Measurements from ENCODE around the gene CPXM2. TPM values are rescaled to one million over a fixed set of nuclear protein-coding genes. Genes with fewer than 3 reads are reported as not detected.

The CPXM2 gene
- total and polyA plus RNA-seq, 4 donors: 0.05 to 0.92 (median 0.44) TPM

DNA sequence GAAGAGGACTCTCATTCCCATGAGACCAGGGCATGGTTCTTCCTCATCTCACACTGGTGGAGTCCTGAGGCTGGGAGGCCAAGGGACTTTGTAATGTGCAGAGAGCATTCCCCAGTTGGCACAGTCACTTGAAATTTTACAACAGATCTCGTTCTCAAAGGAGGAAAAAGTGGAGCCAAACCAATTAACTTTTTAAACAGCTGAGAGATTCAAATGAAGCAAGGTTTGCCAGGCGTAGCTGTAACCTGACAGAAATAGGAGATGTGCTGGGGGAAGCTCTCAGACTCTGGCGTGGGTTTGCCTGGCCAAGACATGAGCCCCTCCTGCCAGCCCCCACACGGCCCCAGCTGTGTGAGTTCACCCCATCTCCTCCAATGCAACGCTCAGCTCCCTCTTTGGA lies 12.0 kb upstream of the CPXM2 start:
- H3K4me3 ChIP-seq (ENCODE audit: low read depth in 1 of 3, low read length in 3 of 3): no peak overlapping the region
- 54% methylated on average over 5 of the region's 5 CpGs for WGBS

DNA sequence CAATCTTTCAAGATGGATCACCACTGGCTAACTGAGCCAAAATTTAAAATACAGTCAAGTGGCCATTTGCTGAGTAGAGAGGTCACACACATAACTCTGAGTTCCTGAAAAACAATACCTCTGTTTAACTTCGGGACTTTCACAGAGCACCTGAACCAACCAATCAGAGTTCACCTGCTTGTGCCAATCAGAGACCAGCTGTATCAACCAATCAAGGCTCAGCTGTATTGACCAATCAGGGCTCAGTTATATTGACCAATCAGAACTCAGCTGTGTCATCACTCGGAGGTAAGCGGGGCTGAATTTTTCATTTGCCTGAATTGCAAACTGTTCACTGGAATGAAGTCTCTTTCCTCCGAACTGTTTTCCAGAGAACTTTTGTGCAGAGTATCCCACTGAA lies 10.0 kb upstream of the CPXM2 start:
- H3K36me3 ChIP-seq (ENCODE audit: control insufficient read depth in 4 of 4, insufficient read depth in 3 of 4, low read depth in 1 of 4, low read length in 3 of 4): no peaks in the 10 kb centered on the region
- 93% methylated on average over 4 of the region's 4 CpGs for WGBS
- peaks cover 0 to 3% (median 1%) of the 10 kb centered on the region in 4 donors for H3K9me3 ChIP-seq (ENCODE audit: control insufficient read depth in 4 of 4, low read length in 3 of 4)
- H3K27me3 ChIP-seq (ENCODE audit: control insufficient read depth in 4 of 4, insufficient read depth in 4 of 4, low read length in 3 of 4): no peaks in the 10 kb centered on the region
- H3K4me1 ChIP-seq (ENCODE audit: control insufficient read depth in 4 of 4, insufficient read depth in 4 of 4, low read length in 3 of 4): peaks cover 0 to 1% (median under 1%) of the 10 kb centered on the region in 4 donors
- no peak for DNase-seq (ENCODE audit: low spot score)
- no peak overlapping the region for H3K9ac ChIP-seq (ENCODE audit: low read depth in 1 of 2, low read length in 2 of 2)
- H3K4me3 ChIP-seq (ENCODE audit: low read depth in 1 of 3, low read length in 3 of 3): no peak overlapping the region
- no peak for TF ChIP-seq EGR1 (IDR thresholded peaks at IDR 0.05; ENCODE audit: low read depth in 2 of 2)
- no peak for TF ChIP-seq RAD21 (IDR thresholded peaks at IDR 0.05)
- TF ChIP-seq, protein P1, sequence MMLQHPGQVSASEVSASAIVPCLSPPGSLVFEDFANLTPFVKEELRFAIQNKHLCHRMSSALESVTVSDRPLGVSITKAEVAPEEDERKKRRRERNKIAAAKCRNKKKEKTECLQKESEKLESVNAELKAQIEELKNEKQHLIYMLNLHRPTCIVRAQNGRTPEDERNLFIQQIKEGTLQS (IDR thresholded peaks at IDR 0.05): no peak
- no peak for TF ChIP-seq HNF4A (conservative IDR thresholded peaks at IDR 0.05)
- no peak for TF ChIP-seq RXRA (IDR thresholded peaks at IDR 0.05)
- TF ChIP-seq, protein P2, sequence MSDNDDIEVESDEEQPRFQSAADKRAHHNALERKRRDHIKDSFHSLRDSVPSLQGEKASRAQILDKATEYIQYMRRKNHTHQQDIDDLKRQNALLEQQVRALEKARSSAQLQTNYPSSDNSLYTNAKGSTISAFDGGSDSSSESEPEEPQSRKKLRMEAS (IDR thresholded peaks at IDR 0.05): no peak
- TF ChIP-seq, protein P3, sequence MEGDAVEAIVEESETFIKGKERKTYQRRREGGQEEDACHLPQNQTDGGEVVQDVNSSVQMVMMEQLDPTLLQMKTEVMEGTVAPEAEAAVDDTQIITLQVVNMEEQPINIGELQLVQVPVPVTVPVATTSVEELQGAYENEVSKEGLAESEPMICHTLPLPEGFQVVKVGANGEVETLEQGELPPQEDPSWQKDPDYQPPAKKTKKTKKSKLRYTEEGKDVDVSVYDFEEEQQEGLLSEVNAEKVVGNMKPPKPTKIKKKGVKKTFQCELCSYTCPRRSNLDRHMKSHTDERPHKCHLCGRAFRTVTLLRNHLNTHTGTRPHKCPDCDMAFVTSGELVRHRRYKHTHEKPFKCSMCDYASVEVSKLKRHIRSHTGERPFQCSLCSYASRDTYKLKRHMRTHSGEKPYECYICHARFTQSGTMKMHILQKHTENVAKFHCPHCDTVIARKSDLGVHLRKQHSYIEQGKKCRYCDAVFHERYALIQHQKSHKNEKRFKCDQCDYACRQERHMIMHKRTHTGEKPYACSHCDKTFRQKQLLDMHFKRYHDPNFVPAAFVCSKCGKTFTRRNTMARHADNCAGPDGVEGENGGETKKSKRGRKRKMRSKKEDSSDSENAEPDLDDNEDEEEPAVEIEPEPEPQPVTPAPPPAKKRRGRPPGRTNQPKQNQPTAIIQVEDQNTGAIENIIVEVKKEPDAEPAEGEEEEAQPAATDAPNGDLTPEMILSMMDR (IDR thresholded peaks at IDR 0.05; ENCODE audit: low read depth, low read length, missing input control): no peak
- TF ChIP-seq NR2F2 (IDR thresholded peaks at IDR 0.05): no peak
- TF ChIP-seq SP1 (IDR thresholded peaks at IDR 0.05): no peak
- H3K27ac ChIP-seq (ENCODE audit: low read depth in 1 of 2, low read length in 2 of 2): no peak overlapping the region

More for the DNA sequence above, 12.0 kb upstream of the CPXM2 start:
- Histone ChIP-seq H3K9ac (ENCODE audit: low read depth in 1 of 2, low read length in 2 of 2) (no peak overlapping the region), H3K27ac (ENCODE audit: low read depth in 1 of 2, low read length in 2 of 2) (no peak overlapping the region), H3K27me3 (ENCODE audit: control insufficient read depth in 4 of 4, insufficient read depth in 4 of 4, low read length in 3 of 4) (peaks cover 0 to 3% (median 0%) of the 10 kb centered on the region in 4 donors), H3K36me3 (ENCODE audit: control insufficient read depth in 4 of 4, insufficient read depth in 3 of 4, low read depth in 1 of 4, low read length in 3 of 4) (no peaks in the 10 kb centered on the region), H3K9me3 (ENCODE audit: control insufficient read depth in 4 of 4, low read length in 3 of 4) (peaks cover 0 to 3% (median 1%) of the 10 kb centered on the region in 4 donors), H3K4me1 (ENCODE audit: control insufficient read depth in 4 of 4, insufficient read depth in 4 of 4, low read length in 3 of 4) (no peaks in the 10 kb centered on the region)
- TF ChIP-seq JUND (IDR thresholded peaks at IDR 0.05) (no peak), FOXA1 (IDR thresholded peaks at IDR 0.05) (no peak)
- TF ChIP-seq, protein P4, sequence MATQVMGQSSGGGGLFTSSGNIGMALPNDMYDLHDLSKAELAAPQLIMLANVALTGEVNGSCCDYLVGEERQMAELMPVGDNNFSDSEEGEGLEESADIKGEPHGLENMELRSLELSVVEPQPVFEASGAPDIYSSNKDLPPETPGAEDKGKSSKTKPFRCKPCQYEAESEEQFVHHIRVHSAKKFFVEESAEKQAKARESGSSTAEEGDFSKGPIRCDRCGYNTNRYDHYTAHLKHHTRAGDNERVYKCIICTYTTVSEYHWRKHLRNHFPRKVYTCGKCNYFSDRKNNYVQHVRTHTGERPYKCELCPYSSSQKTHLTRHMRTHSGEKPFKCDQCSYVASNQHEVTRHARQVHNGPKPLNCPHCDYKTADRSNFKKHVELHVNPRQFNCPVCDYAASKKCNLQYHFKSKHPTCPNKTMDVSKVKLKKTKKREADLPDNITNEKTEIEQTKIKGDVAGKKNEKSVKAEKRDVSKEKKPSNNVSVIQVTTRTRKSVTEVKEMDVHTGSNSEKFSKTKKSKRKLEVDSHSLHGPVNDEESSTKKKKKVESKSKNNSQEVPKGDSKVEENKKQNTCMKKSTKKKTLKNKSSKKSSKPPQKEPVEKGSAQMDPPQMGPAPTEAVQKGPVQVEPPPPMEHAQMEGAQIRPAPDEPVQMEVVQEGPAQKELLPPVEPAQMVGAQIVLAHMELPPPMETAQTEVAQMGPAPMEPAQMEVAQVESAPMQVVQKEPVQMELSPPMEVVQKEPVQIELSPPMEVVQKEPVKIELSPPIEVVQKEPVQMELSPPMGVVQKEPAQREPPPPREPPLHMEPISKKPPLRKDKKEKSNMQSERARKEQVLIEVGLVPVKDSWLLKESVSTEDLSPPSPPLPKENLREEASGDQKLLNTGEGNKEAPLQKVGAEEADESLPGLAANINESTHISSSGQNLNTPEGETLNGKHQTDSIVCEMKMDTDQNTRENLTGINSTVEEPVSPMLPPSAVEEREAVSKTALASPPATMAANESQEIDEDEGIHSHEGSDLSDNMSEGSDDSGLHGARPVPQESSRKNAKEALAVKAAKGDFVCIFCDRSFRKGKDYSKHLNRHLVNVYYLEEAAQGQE (IDR thresholded peaks at IDR 0.05): no peak
- DNase-seq (ENCODE audit: low spot score): no peak

DNA sequence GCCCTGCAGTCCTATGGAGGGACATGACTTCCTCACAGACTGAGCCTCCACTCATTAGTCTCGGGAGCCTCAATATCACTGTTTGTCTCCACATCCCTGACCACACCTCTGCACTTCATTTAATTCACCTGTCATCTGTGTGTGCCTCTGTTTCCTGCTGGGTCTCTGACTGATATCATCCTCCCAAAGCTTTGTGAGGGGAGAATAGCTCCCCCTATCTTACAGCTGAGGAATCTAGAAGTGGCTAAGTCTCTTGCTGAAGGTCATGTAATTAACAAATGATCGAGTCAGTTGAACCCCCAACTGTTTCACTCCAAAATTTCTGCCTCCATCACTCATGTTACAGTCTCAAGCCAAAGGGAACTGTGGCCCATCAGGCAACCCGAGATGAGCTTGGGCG lies 5.5 kb upstream of the CPXM2 start:
- Histone ChIP-seq H3K36me3 (ENCODE audit: control insufficient read depth in 4 of 4, insufficient read depth in 3 of 4, low read depth in 1 of 4, low read length in 3 of 4) (no peaks in the 10 kb centered on the region), H3K4me1 (ENCODE audit: control insufficient read depth in 4 of 4, insufficient read depth in 4 of 4, low read length in 3 of 4) (peaks cover 0 to 6% (median 3%) of the 10 kb centered on the region in 4 donors), H3K27ac (ENCODE audit: low read depth in 1 of 2, low read length in 2 of 2) (no peak overlapping the region), H3K9me3 (ENCODE audit: control insufficient read depth in 4 of 4, low read length in 3 of 4) (peaks cover 0 to 3% (median 1%) of the 10 kb centered on the region in 4 donors), H3K27me3 (ENCODE audit: control insufficient read depth in 4 of 4, insufficient read depth in 4 of 4, low read length in 3 of 4) (no peaks in the 10 kb centered on the region), H3K9ac (ENCODE audit: low read depth in 1 of 2, low read length in 2 of 2) (no peak overlapping the region), H3K4me3 (ENCODE audit: low read depth in 1 of 3, low read length in 3 of 3) (no peak overlapping the region)
- no peak for DNase-seq (ENCODE audit: low spot score)
- WGBS: 86% methylated on average over 4 of the region's 4 CpGs
- no peak for TF ChIP-seq FOXA2 (IDR thresholded peaks at IDR 0.05)
- TF ChIP-seq RXRA (IDR thresholded peaks at IDR 0.05): no peak
- TF ChIP-seq JUND (IDR thresholded peaks at IDR 0.05): no peak
- TF ChIP-seq FOXA1 (IDR thresholded peaks at IDR 0.05): no peak
- TF ChIP-seq, protein P1 (IDR thresholded peaks at IDR 0.05): no peak
- TF ChIP-seq YY1 (IDR thresholded peaks at IDR 0.05): no peak
- no peak for TF ChIP-seq SP1 (IDR thresholded peaks at IDR 0.05)
- TF ChIP-seq, protein P5, sequence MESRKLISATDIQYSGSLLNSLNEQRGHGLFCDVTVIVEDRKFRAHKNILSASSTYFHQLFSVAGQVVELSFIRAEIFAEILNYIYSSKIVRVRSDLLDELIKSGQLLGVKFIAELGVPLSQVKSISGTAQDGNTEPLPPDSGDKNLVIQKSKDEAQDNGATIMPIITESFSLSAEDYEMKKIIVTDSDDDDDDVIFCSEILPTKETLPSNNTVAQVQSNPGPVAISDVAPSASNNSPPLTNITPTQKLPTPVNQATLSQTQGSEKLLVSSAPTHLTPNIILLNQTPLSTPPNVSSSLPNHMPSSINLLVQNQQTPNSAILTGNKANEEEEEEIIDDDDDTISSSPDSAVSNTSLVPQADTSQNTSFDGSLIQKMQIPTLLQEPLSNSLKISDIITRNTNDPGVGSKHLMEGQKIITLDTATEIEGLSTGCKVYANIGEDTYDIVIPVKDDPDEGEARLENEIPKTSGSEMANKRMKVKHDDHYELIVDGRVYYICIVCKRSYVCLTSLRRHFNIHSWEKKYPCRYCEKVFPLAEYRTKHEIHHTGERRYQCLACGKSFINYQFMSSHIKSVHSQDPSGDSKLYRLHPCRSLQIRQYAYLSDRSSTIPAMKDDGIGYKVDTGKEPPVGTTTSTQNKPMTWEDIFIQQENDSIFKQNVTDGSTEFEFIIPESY (IDR thresholded peaks at IDR 0.05): no peak
- TF ChIP-seq, protein P2 (IDR thresholded peaks at IDR 0.05): no peak
- TF ChIP-seq HNF4G (IDR thresholded peaks at IDR 0.05): no peak
- TF ChIP-seq, protein P3 (IDR thresholded peaks at IDR 0.05; ENCODE audit: low read depth, low read length, missing input control): no peak
- TF ChIP-seq TAF1 (conservative IDR thresholded peaks at IDR 0.05): no peak
- TF ChIP-seq RAD21 (IDR thresholded peaks at IDR 0.05): no peak
- TF ChIP-seq EGR1 (IDR thresholded peaks at IDR 0.05; ENCODE audit: low read depth in 2 of 2): no peak
